Activated CD4-positive, alpha-beta T cell treated with anti-CD3 and anti-CD28 coated beads, Interleukin-2, amount 50 U/mL, for 48 hours (primary cell): Measurements from ENCODE around the gene TMEM139.

ENCODE experiments used
- DNase-seq, 2 experiments: peaks; one replicate each; pipeline ENCODE4 v3.0.0-alpha.2; 2020

The TMEM139 gene

DNA sequence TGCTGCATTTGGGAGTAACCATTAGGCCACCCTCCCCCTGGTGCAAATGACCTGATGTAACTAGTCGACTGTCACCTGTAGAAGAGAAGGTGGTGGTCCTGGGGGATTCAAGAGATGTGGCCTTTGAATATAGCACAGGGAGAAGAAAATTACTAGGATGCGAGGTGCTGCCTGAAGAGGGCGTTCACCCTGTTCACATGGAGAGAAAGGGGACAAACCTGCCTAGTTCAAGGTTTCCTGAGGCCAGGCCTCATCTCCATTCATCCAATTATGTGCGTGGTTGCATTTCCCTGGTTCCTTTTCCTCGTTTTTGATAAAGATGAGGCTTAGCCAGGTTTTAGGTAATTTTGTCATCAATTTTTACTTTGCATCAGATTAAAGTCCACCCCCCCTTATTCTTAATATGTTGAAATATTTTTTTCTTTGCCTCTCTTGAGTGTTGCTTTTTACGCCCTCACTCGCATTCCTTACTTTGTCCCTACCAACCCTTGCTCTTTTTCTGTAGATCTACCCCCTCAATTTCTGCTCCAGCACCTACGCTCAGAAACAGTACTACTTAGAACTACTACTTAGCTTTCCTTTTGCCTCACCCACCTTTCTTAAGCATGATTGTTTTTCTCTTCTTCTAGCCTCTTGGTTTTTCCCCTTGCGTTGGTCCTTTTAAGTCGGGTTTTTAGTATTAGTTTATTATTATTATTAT, 44.9 kb downstream of the TMEM139 start:
- no peak for DNase-seq

DNA sequence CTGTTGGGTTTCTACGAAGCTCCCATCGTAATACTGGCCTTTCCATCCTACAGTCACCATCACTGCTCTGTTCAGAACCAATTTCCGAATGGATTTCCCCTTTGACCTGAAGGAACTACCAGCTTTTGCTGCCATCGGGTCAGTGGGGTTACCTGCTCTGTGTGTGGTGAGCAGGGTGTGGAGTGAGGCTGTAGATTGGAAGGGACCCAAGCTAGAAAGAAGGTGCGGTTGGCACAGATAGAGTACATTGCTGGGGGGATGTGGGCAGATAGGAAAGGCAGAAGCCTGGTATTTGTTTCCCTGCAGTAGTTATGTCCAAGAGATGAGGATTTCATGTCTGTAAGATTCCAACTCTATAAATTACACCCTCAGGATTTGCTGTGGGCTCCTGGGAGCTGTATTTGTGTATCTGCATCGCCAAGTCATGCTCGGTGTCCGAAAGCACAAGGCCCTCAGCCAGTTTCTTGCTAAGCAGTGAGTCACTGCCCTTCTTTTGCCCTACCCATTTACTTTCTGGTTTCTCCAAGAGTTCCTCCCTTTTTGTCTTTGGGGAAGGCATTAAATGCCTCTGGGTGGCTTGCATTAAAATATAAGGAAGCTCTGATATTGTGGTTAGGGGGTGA, 46.5 kb downstream of the TMEM139 start:
- DNase-seq: no peak

DNA sequence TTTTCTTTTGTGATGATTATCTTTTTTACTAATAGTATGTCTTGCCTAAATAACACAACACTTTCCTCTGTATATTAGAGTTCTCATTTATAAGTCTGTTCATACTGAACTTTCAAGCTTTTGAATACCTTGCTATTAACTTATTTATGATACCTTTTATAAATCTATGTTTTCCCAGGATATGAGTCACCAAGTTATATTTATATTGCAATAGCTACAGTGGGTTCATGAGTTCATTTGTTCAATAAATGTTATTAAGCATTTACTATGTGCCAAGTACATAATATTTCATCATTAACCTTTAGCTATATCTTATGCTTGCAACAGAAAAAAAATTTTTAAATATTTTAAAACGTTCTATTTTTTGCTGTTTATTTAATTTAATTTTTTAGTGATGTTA, 49.5 kb downstream of the TMEM139 start:
- DNase-seq: no peak

DNA sequence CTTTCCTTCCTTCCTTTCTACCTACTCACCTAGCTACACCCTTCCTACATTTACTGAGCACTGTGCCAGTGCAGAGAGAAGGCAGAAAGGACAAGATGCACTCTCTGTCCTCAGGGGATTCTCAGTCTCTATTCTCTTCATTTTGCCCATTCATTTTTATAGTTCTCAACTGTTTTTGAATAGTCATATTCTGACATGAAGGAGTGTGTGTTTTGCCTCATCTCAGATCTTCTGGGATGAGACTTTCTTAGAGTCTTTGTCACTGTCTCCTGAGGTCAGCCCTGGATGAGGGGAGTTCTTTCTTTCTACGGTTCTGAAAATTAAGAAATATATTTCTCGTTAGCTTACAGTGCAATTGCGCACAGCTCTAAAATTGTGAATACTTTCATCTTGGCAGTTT, 52.5 kb downstream of the TMEM139 start:
- DNase-seq: no peak
